GM18519 (cell line): Measurements from ENCODE around the gene ZNF420.

ENCODE experiments used
- ATAC-seq: cut with Tn5 transposase; IDR thresholded peaks from one replicate; pipeline ENCODE4 v1.9.1; 2021; ENCODE audit warnings: mild to moderate bottlenecking, moderate library complexity; ENCODE audit not compliant: unreplicated experiment, low FRiP score

The ZNF420 gene

GRCh38 chr19:37136111-37136510, 57.9 kb downstream of the ZNF420 start:
- no peak for ATAC-seq

DNA sequence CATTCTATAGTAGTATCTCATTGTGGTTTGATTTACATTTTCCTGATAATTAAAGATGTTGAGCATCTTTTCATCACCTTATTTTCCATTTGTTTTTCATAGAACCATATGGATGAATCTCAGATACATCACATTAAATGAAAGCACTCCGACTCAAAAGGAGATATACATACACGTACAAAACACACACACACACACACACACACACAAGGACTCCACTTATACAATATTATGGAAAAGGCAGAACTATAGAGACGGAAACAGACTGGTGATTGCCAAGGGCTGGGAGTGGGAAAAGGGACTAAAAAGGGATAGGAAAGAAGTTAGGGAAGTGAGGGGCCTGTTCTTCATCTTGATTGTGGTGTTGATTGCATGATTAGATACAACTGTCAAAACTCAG, 70.0 kb downstream of the ZNF420 start:
- no peak for ATAC-seq

- ATAC-seq = no peak
Observed at GRCh38 chr19:37160153-37160552, 81.9 kb downstream of the ZNF420 start.

DNA sequence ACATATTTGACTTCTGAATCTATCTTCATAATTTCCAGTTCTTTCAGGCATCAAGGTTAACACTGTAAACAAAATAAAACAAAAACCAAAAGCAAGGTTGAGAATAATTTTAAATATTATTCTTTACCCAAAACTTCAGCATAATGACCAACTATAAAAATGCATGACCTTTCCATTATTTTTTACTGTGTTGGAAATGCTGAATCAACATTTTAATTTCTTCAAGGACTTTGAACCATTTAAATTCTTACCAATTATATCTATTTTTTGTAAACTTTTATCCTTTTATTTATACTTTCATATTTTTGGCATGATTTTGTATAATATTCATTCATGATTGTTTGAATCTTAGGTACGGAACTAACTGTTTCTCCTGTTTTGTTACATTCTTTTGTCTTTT, 87.4 kb downstream of the ZNF420 start:
- no peak for ATAC-seq

DNA sequence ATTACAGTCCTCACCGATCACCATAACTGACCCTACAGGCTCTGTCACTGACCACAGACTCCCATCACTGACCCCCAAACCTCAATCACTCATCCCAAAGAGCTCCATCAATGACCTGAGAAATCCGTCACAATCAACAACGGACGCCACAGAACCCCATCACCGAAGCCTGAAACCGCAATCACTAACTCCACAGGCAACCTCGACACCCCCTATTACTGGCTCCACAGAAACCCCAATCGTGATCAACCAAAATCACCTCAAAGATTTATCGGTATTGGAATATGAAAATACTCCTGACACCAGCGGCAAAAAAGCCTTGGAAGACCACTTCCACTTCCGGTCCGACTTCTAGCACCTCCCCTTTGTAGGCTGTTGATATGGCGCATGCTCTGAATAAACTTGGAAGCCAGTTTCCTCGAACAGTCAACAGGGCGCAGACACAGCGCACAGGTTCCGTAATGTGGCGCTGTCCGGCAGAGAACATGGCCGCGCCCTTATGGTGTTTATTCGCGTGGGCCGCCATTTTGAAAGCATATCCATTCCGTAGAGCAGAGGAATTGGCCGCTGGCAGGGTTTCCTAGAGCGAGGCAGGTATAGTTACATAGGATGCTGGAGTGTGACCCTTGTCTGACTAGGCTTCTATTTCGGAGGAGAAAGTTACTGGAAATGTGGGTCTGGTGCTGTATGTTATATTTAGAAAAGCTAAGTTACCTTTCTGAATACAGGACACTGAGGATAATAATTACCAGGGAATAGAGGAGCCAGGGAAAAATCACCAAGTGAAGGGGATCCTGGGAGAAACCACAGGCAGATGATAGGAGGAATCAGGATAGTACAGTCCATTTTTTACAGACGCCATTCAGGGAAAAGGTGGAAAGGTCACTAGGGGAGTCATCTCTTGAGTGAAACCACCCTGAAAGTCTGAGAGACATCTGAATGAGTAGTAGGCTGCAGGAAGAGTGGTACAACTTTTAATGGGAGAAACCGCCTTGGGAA, 94.4 kb downstream of the ZNF420 start, which contains the start of gene ZNF585A:
TSS of gene ZNF585A (minus strand) at position 328 of the 999 bp plus-strand sequence. CDS start 2,785 bp downstream, outside the sequence.
- ATAC-seq = peak; percentile 95
